ENCODE results near the gene DGKB. TPM values are rescaled to one million over a fixed set of nuclear protein-coding genes. Genes with fewer than 3 reads are reported as not detected.

The DGKB gene
- polyA plus RNA-seq, 1 donor (not counting 4 experiments of a cell fraction or from before 2014, with no cell fraction given), result 0.01 TPM

GRCh38 chr7:14734839-14735321 lies 167.7 kb downstream of the DGKB start:
- Histone ChIP-seq H3K9me1 (ENCODE audit: control insufficient read depth, extremely low read depth, insufficient read depth, low read length) (no peaks in the 10 kb centered on the region), H3K27me3 (ENCODE audit: control insufficient read depth, extremely low read depth, insufficient read depth, low read length) (no peaks in the 10 kb centered on the region), H3K36me3 (ENCODE audit: control insufficient read depth in 2 of 2, extremely low read depth in 1 of 2, insufficient read depth in 2 of 2, low read length in 2 of 2) (no peaks in the 10 kb centered on the region), H2AFZ (ENCODE audit: control insufficient read depth, low read length) (no peak overlapping the region), H3K4me2 (ENCODE audit: control insufficient read depth, extremely low read depth, insufficient read depth, low read depth, low read length) (no peak overlapping the region), H3K4me1 (ENCODE audit: control insufficient read depth, extremely low read depth, insufficient read depth, low read length) (no peaks in the 10 kb centered on the region), H3K4me3 (ENCODE audit: control insufficient read depth in 2 of 3, extremely low read depth in 1 of 3, insufficient read depth in 2 of 3, low read depth in 1 of 3, low read length in 3 of 3) (no peak overlapping the region), H3K27ac (ENCODE audit: control insufficient read depth, insufficient read depth, low read length) (no peak overlapping the region), H4K20me1 (ENCODE audit: control insufficient read depth, extremely low read depth, insufficient read depth, low read length) (no peaks in the 10 kb centered on the region), H3K9ac (ENCODE audit: control insufficient read depth, extremely low read depth, insufficient read depth, low read length) (no peak overlapping the region), H3K9me3 (ENCODE audit: control insufficient read depth, low read depth, low read length) (no peaks in the 10 kb centered on the region), H3K79me2 (ENCODE audit: control insufficient read depth, insufficient read depth, low read length) (no peaks in the 10 kb centered on the region)
- DNase-seq (ENCODE audit: low read depth, low spot score), result no peak
- TF ChIP-seq CTCF (optimal IDR thresholded peaks at IDR 0.05 in 1 of 3, IDR thresholded peaks at IDR 0.05 in 1 of 3, conservative IDR thresholded peaks at IDR 0.05 in 1 of 3; ENCODE audit: extremely low read depth in 1 of 3, insufficient read depth in 2 of 3, low read length in 3 of 3), result peak in 1 of 3 experiments; percentile 49
- no peak for TF ChIP-seq EZH2 (IDR thresholded peaks at IDR 0.05; ENCODE audit: low read length)
- no peak for FAIRE-seq
- dilution Hi-C loops (cut with MboI; ENCODE audit: extremely low pct_ligation_motif_present, low sequenced_read_pairs), result no loop called here

- dilution Hi-C loops (cut with MboI; ENCODE audit: extremely low pct_ligation_motif_present, low sequenced_read_pairs), result no loop called here
- Histone ChIP-seq H3K9me3 (ENCODE audit: control insufficient read depth, low read depth, low read length) (no peaks in the 10 kb centered on the region), H3K27ac (ENCODE audit: control insufficient read depth, insufficient read depth, low read length) (no peak overlapping the region), H3K79me2 (ENCODE audit: control insufficient read depth, insufficient read depth, low read length) (no peaks in the 10 kb centered on the region), H3K4me2 (ENCODE audit: control insufficient read depth, extremely low read depth, insufficient read depth, low read depth, low read length) (no peak overlapping the region), H3K27me3 (ENCODE audit: control insufficient read depth, extremely low read depth, insufficient read depth, low read length) (no peaks in the 10 kb centered on the region), H3K9me1 (ENCODE audit: control insufficient read depth, extremely low read depth, insufficient read depth, low read length) (no peaks in the 10 kb centered on the region), H3K4me3 (ENCODE audit: control insufficient read depth in 2 of 3, extremely low read depth in 1 of 3, insufficient read depth in 2 of 3, low read depth in 1 of 3, low read length in 3 of 3) (no peak overlapping the region), H4K20me1 (ENCODE audit: control insufficient read depth, extremely low read depth, insufficient read depth, low read length) (no peaks in the 10 kb centered on the region), H2AFZ (ENCODE audit: control insufficient read depth, low read length) (no peak overlapping the region), H3K36me3 (ENCODE audit: control insufficient read depth in 2 of 2, extremely low read depth in 1 of 2, insufficient read depth in 2 of 2, low read length in 2 of 2) (no peaks in the 10 kb centered on the region), H3K9ac (ENCODE audit: control insufficient read depth, extremely low read depth, insufficient read depth, low read length) (no peak overlapping the region), H3K4me1 (ENCODE audit: control insufficient read depth, extremely low read depth, insufficient read depth, low read length) (no peaks in the 10 kb centered on the region)
- TF ChIP-seq EZH2 (IDR thresholded peaks at IDR 0.05; ENCODE audit: low read length) (no peak), CTCF (optimal IDR thresholded peaks at IDR 0.05 in 1 of 3, IDR thresholded peaks at IDR 0.05 in 1 of 3, conservative IDR thresholded peaks at IDR 0.05 in 1 of 3; ENCODE audit: extremely low read depth in 1 of 3, insufficient read depth in 2 of 3, low read length in 3 of 3) (no peak)
- DNase-seq (ENCODE audit: low read depth, low spot score), result no peak
- FAIRE-seq, result no peak
Observed at GRCh38 chr7:14720785-14721184, 181.8 kb downstream of the DGKB start.

Data from keratinocyte (primary cell).